22Rv1 (cell line): ENCODE results near the gene CYP4F8.
"Not testable (repeated sequence)": the region's sequence is repeated elsewhere in the genome, so short reads cannot be mapped to it uniquely, and the experiment has no call there.

ENCODE experiments used
- ZFX ChIP-seq: fragments of 450-650 bp; IDR thresholded peaks from 2 replicates; pipeline ENCODE4 v1.6.1; 2017; ENCODE audit warnings: antibody characterized with exemption, borderline replicate concordance
- TF ChIP-seq, protein P1 (sequence below): fragments of 450-650 bp; IDR thresholded peaks from 2 replicates; pipeline ENCODE4 v1.5.1; 2017; ENCODE audit warnings: mild to moderate bottlenecking

DNA sequence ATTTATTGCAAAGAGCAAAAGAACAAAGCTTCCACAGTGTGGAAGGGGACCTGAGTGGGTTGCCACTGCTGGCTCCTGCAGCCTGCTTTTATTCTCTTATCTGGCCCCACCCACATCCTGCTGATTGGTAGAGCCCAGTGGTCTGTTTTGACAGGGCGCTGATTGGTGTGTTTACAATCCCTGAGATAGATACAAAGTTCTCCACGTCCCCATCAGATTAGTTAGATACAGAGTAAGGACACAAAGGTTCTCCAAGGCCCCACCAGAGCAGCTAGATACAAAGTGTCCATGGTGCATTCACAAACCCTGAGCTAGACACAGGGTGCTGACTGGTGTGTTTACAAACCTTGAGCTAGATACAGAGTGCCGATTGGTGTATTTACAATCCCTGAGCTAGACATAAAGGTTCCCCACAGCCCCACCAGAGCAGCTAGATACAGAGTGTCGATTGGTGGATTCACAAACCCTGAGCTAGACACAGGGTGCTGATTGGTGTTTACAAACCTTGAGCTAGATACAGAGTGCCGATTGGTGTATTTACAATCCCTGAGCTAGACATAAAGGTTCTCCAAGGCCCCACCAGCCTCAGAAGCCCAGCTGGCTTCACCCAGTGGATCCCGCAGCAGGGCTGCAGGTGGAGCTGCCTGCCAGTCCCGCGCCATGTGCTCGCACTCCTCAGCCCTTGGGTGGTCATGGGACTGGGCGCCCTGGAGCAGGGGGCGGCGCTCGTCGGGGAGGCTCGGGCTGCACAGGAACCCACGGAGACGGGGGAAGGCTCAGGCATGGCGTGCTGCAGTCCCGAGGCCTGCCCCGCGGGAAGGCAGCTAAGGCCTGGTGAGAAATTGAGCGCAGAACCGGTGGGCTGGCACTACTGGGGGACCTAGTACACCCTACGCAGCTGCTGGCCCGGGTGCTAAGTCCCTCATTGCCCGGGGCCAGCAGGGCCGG, 6.8 kb upstream of the CYP4F8 start:
- TF ChIP-seq, protein P1, sequence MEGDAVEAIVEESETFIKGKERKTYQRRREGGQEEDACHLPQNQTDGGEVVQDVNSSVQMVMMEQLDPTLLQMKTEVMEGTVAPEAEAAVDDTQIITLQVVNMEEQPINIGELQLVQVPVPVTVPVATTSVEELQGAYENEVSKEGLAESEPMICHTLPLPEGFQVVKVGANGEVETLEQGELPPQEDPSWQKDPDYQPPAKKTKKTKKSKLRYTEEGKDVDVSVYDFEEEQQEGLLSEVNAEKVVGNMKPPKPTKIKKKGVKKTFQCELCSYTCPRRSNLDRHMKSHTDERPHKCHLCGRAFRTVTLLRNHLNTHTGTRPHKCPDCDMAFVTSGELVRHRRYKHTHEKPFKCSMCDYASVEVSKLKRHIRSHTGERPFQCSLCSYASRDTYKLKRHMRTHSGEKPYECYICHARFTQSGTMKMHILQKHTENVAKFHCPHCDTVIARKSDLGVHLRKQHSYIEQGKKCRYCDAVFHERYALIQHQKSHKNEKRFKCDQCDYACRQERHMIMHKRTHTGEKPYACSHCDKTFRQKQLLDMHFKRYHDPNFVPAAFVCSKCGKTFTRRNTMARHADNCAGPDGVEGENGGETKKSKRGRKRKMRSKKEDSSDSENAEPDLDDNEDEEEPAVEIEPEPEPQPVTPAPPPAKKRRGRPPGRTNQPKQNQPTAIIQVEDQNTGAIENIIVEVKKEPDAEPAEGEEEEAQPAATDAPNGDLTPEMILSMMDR = not testable (repeated sequence)
- not testable (repeated sequence) for TF ChIP-seq ZFX
